ENCODE data around the gene LMNB1.
A peak's percentile ranks its signal among the peaks of the same experiment; 100 is the strongest.
"Not testable (repeated sequence)": the region's sequence is repeated elsewhere in the genome, so short reads cannot be mapped to it uniquely, and the experiment has no call there.

The LMNB1 gene

DNA sequence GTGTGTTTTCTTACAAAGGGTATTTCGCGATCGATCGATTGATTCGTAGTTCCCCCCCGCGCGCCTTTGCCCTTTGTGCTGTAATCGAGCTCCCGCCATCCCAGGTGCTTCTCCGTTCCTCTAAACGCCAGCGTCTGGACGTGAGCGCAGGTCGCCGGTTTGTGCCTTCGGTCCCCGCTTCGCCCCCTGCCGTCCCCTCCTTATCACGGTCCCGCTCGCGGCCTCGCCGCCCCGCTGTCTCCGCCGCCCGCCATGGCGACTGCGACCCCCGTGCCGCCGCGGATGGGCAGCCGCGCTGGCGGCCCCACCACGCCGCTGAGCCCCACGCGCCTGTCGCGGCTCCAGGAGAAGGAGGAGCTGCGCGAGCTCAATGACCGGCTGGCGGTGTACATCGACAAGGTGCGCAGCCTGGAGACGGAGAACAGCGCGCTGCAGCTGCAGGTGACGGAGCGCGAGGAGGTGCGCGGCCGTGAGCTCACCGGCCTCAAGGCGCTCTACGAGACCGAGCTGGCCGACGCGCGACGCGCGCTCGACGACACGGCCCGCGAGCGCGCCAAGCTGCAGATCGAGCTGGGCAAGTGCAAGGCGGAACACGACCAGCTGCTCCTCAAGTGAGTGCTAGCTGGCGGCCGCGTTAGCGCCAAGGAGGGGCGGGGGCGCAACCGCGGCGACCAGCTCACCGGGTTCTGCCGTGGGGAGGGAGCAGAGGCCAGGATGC is 480 bp downstream of the LMNB1 start:
- DNase-seq (ENCODE audit: low read depth, low spot score): no peak
- Histone ChIP-seq H3K27ac (peak overlapping the region; percentile 91), H3K9me3 (ENCODE audit: low read depth, low read length) (no peaks in the 10 kb centered on the region), H3K9ac (ENCODE audit: insufficient read length) (peak overlapping the region; percentile 96), H3K36me3 (ENCODE audit: insufficient read depth, low read length) (peaks cover 30% of the 10 kb centered on the region), H3K4me3 (peak overlapping the region; percentile 95)
- no peak for TF ChIP-seq EZH2 (IDR thresholded peaks at IDR 0.05)
- TF ChIP-seq FOXP2 (optimal IDR thresholded peaks at IDR 0.05; ENCODE audit: control extremely low read depth, extremely low read length, insufficient read depth): no peak
- no peak for TF ChIP-seq POLR2AphosphoS5 (IDR thresholded peaks at IDR 0.05; ENCODE audit: borderline replicate concordance, low read depth, low read length)

GRCh38 chr5:126777975-126778674 is 1.2 kb downstream of the LMNB1 start:
- H3K9ac ChIP-seq (ENCODE audit: insufficient read length): peak overlapping the region; percentile 96
- TF ChIP-seq FOXP2 (optimal IDR thresholded peaks at IDR 0.05; ENCODE audit: control extremely low read depth, extremely low read length, insufficient read depth): peak; percentile 61
- TF ChIP-seq EZH2 (IDR thresholded peaks at IDR 0.05): no peak
- TF ChIP-seq POLR2AphosphoS5 (IDR thresholded peaks at IDR 0.05; ENCODE audit: borderline replicate concordance, low read depth, low read length): peak; percentile 95
- H3K36me3 ChIP-seq (ENCODE audit: insufficient read depth, low read length): peaks cover 33% of the 10 kb centered on the region
- peak; percentile 90 for DNase-seq (ENCODE audit: low read depth, low spot score)
- no peaks in the 10 kb centered on the region for H3K9me3 ChIP-seq (ENCODE audit: low read depth, low read length)
- peak overlapping the region; percentile 91 for H3K27ac ChIP-seq
- peak overlapping the region; percentile 95 for H3K4me3 ChIP-seq

DNA sequence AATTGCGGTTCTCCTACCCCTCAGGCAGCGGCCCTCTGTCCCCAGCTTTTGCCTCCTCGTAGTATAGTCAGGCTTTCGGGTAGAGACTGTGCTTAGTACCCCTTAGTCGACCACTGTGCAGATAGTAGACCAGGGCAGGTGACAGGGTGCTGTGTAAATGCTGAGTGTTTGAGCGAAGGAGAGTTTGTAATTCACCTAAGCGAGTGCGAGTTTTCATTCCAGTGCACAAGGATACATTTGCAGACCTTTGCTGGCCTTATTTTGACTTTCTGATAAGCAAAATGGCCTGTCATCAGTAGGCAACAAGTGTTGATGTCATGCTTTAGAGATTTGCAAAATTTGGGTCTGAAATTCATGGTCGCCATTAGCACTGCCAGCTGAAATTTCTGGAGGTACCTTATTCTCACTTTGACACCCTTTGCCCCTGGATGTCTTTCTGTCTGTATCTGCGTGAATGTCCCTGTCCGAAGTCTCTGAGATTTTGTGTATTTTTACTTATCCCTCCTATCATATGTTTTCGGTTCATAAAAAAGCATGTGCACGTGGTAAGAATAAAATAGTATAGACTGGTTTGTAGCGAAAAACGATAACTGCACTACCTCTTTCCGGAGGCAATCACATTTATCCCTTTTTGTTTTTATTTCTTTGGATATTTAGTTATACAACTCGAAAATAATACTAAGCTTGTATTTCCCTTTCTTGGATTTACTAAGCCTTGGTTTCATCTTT is 1.9 kb downstream of the LMNB1 start:
- Histone ChIP-seq H3K9me3 (ENCODE audit: low read depth, low read length) (no peaks in the 10 kb centered on the region), H3K9ac (ENCODE audit: insufficient read length) (peak overlapping the region; percentile 84), H3K27ac (peak overlapping the region; percentile 69), H3K36me3 (ENCODE audit: insufficient read depth, low read length) (peaks cover 37% of the 10 kb centered on the region), H3K4me3 (peak overlapping the region; percentile 95)
- no peak for DNase-seq (ENCODE audit: low read depth, low spot score)
- TF ChIP-seq EZH2 (IDR thresholded peaks at IDR 0.05): no peak
- no peak for TF ChIP-seq FOXP2 (optimal IDR thresholded peaks at IDR 0.05; ENCODE audit: control extremely low read depth, extremely low read length, insufficient read depth)
- no peak for TF ChIP-seq POLR2AphosphoS5 (IDR thresholded peaks at IDR 0.05; ENCODE audit: borderline replicate concordance, low read depth, low read length)

GRCh38 chr5:126780165-126780827 is 3.4 kb downstream of the LMNB1 start:
- H3K4me3 ChIP-seq: peak overlapping the region; percentile 95; the same call in 1 of the 2 replicates
- DNase-seq (ENCODE audit: low read depth, low spot score): no peak

DNA sequence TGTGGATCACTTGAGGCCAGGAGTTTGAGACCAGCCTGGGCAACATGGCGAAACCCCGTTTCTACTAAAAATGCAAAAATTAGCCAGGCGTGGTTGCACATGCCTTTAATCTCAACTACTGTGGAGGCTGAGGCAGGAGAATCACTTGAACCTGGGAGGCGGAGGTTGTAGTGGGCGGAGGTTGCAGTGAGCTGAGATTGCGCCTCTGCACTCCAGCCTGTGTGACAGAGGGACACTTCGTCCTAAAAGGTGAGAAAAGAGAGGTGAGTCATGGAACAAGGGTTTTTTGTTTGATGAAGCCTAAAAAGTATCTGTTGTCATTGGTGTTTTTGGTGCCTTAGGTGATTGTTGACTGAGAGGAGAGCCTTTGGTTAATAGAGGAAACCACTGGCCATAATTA is 11.5 kb downstream of the LMNB1 start:
- H3K9me3 ChIP-seq (ENCODE audit: low read depth, low read length); H3K4me3 ChIP-seq; H3K9ac ChIP-seq (ENCODE audit: insufficient read length); H3K27ac ChIP-seq; DNase-seq (ENCODE audit: low read depth, low spot score): not testable (repeated sequence)
- peaks cover 28% of the 10 kb centered on the region for H3K36me3 ChIP-seq (ENCODE audit: insufficient read depth, low read length)

More at GRCh38 chr5:126780165-126780827, 3.4 kb downstream of the LMNB1 start:
- no peak overlapping the region for H3K9ac ChIP-seq (ENCODE audit: insufficient read length)
- TF ChIP-seq FOXP2 (optimal IDR thresholded peaks at IDR 0.05; ENCODE audit: control extremely low read depth, extremely low read length, insufficient read depth) (no peak), POLR2AphosphoS5 (IDR thresholded peaks at IDR 0.05; ENCODE audit: borderline replicate concordance, low read depth, low read length) (no peak), EZH2 (IDR thresholded peaks at IDR 0.05) (no peak)
- no peaks in the 10 kb centered on the region for H3K9me3 ChIP-seq (ENCODE audit: low read depth, low read length)
- H3K27ac ChIP-seq: no peak overlapping the region
- peaks cover 37% of the 10 kb centered on the region for H3K36me3 ChIP-seq (ENCODE audit: insufficient read depth, low read length)

GRCh38 chr5:126793097-126793496 is 16.2 kb downstream of the LMNB1 start:
- no peak overlapping the region for H3K27ac ChIP-seq
- H3K4me3 ChIP-seq: no peak overlapping the region
- no peaks in the 10 kb centered on the region for H3K9me3 ChIP-seq (ENCODE audit: low read depth, low read length)
- TF ChIP-seq EZH2 (IDR thresholded peaks at IDR 0.05): no peak
- no peak for TF ChIP-seq POLR2AphosphoS5 (IDR thresholded peaks at IDR 0.05; ENCODE audit: borderline replicate concordance, low read depth, low read length)
- TF ChIP-seq FOXP2 (optimal IDR thresholded peaks at IDR 0.05; ENCODE audit: control extremely low read depth, extremely low read length, insufficient read depth): no peak
- peaks cover 34% of the 10 kb centered on the region for H3K36me3 ChIP-seq (ENCODE audit: insufficient read depth, low read length)
- no peak for DNase-seq (ENCODE audit: low read depth, low spot score)
- H3K9ac ChIP-seq (ENCODE audit: insufficient read length): no peak overlapping the region

GRCh38 chr5:126793648-126794047 is 16.7 kb downstream of the LMNB1 start:
- not testable (repeated sequence) for H3K27ac ChIP-seq

DNA sequence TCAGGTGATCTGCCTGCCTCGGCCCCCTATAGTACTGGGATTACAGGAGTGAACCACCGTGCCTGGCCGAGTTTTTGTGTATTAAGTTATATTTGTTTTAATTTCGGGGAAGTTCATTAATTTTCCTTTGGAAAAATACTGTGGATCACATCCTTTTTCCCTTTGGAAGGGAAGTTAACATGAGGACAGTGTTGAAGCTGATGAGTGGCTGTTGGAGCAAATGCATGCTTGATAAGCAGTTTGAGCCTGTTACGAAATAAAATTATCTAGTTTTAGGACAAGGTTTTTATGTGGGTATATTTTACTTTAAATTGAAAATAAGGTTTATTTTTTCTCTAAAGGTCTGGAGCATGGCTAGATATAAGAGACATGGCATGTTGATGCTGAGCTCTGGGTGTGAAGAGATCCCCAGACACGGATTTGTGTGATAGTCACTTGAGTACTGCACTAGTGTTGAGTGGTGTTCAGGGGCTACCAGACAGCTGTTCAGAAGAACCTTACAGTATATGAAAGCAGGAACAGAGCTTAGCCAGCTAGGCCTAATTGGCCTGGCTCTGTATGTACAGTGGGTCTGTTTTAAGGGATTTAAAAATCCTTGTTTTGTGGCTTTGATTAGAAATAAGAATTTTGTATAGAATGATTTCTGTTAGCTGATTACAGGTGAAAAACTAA is 17.4 kb downstream of the LMNB1 start:
- no peak for DNase-seq (ENCODE audit: low read depth, low spot score)
- Histone ChIP-seq H3K27ac (no peak overlapping the region), H3K36me3 (ENCODE audit: insufficient read depth, low read length) (peaks cover 26% of the 10 kb centered on the region), H3K4me3 (no peak overlapping the region), H3K9me3 (ENCODE audit: low read depth, low read length) (no peaks in the 10 kb centered on the region), H3K9ac (ENCODE audit: insufficient read length) (no peak overlapping the region)
- TF ChIP-seq EZH2 (IDR thresholded peaks at IDR 0.05): no peak
- TF ChIP-seq POLR2AphosphoS5 (IDR thresholded peaks at IDR 0.05; ENCODE audit: borderline replicate concordance, low read depth, low read length): no peak
- no peak for TF ChIP-seq FOXP2 (optimal IDR thresholded peaks at IDR 0.05; ENCODE audit: control extremely low read depth, extremely low read length, insufficient read depth)

More at GRCh38 chr5:126793648-126794047, 16.7 kb downstream of the LMNB1 start:
- H3K36me3 ChIP-seq (ENCODE audit: insufficient read depth, low read length): peaks cover 30% of the 10 kb centered on the region
- not testable (repeated sequence) for H3K9me3 ChIP-seq (ENCODE audit: low read depth, low read length); DNase-seq (ENCODE audit: low read depth, low spot score); H3K4me3 ChIP-seq; H3K9ac ChIP-seq (ENCODE audit: insufficient read length)
